Measurements from ENCODE around the gene ANAPC13.
A peak's percentile ranks its signal among the peaks of the same experiment; 100 is the strongest.

The ANAPC13 gene, protein sequence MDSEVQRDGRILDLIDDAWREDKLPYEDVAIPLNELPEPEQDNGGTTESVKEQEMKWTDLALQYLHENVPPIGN

DNA sequence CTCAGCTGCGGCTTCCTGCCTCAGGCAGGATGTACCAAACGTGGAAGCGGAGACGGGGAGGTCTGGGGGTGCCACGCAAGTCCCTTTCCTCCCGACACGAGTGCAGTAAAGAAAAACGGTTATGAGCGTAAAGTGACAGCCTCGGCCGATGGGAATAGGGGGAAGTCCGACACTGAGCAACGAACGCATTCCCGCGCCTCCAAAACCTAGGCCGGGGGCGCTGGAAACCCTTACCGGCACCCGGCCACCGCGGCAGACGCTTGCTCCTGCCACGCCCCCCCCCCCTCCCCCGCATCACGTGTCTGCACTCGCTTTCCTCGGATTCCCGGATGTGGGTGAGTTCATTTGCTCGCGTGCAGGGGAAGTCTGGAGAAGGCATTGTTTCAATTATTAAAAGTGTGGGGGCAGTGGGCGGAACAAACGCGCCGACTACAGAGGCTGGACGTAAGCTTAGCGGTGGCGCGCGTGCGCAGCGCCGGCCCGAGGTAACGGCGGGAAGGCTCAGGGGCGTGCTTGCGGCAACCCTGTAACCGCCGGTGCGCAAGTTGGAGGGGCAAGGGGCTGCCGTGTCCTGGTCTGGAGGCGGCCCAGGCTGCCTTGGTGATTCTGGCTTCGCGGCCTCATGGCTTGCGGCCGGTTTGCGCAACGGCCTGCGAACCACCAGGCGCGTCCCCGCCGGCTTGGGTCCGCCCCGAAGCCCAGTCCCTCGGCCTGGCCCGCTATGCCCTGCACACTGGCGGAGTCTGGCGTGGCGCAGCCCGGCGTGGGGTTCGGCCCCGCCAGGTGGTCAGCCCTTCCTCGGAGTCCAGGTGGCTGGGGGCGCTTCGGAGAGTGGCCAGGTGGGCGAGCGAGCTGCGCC lies at the start of gene ANAPC13, which contains the start of gene CEP63:
ANAPC13 (minus strand) TSS at position 268 of the 859 bp plus-strand sequence. CDS start 3,081 bp downstream, outside the sequence.
CEP63 (plus strand) TSS at position 340 of the 859 bp plus-strand sequence. CDS start 9,264 bp downstream, outside the sequence.
- peak; percentile 99 for DNase-seq

DNA sequence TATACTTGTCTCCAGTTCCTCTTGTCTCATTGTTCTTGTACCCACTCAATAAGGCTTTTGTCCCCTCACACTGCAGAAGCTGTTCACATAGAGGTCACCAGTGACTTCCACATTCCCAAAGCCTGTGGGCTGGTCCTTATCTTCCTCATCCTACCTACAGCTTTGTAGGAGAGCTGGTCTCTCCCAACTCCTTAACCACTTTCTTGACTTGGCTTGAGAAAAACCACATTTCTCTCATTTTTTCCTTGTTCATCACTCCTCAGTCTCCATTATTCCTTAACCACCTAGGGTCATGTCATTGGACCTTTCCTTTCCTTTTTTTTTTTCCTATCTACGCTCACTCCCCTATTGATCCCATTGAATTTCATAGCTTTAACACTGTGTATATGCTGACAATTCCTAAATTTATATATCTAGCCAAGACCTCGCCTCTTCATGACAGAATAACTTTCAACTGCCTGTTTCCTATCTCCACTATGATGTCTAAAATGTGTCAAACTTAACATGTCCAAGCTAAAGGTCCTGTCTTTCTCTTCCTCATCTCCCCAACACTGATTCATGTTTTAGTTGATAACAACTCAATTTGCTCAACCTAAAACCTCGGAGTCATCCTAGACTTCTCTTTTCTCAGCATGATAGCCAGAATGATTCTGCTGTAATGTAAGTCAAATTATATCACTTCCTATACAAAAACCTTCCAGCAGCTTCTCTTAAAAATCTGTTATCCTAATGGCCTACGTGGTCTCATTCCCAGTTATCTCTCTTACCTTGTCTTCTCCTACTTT lies 49.6 kb upstream of the ANAPC13 start:
- DNase-seq, result no peak

DNA sequence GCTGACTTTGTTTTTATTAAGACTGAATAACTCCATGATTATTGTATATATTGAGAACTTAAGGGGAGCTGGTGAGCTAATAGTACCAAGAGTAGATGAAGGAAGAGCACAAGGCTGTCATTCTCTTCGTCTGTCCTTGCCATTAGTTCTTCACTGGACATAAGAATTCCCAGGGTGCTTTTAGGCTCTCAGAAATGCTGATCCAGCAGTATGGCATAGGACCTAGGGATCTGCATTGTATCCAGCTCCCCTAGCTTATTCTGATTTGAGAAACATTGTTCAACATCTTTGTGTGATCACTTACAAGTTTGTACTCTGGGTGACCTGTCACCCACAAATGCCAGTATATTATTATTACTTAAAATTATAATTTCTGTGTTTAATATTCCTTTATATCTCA lies 47.7 kb upstream of the ANAPC13 start:
- DNase-seq, result no peak

DNA sequence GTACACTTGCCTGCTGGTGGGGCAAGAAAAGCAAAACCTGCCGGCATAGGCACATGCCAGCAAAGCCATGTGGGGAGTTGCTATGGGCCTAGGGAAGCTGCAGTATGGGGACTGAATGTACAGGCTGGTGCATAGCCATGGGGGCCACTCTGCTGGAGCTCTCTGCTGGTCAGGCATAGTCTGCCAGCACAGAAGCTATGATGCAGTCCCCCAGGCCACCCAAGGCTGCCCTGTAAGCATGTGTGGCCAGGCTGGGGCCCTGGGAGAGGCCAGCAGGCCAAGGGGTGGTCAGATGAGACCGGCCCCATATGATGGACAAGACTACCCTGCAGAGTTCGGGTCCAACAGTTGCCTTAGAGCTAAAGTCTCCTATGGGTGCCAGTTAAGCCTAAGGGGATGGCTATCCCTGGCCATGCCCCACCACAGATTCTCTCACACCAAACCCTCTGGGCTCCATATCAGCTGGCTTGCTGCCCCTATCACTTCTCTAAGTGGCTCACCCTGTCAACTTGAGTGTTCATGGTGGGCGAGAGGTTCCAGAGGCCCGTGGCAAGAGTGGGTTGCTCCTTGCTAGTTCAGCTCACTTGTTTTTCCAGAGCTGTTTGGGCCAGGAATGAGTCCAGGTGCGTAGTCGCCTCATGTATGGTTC lies 41.9 kb upstream of the ANAPC13 start:
- DNase-seq, result no peak

DNA sequence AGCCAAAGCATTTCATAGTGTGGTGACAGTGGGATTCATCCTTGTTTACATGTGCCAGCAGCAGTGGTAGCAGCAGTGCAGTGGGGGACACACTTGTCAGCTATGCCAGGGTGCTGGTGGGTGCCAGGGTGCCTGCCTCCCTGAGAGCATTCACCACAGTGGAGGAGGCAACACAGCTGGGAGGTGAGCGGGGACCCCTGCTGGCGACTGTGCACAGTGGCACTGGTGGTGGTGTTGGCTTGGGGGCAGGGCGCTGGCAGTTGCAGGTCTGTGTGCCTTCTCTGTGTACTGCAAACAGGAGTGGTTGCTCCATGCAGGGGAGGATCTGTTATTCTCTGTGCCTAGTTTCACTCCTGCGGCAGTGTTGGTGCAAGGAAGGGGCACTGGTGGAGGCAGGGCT lies 41.3 kb upstream of the ANAPC13 start:
- peak; percentile 38 for DNase-seq

DNA sequence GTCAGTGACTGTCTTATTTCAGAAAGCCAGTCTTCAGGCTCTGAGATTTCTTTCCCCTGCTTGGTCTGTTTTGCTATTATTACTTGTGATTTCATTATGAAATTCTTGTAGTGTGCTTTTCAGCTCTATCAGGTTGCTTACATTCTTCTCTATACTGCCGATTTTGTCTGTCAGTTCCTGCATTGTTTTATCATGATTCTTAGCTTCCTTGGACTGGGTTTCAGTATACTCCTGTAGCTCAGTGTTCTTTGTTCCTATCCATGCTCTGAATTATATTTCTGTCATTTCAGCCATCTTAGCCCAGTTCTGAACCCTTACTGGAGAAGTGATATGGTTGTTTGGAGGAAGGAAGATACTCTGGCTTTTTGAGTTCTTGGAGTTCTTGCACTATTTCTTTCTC lies 40.5 kb upstream of the ANAPC13 start:
- DNase-seq, result no peak

DNA sequence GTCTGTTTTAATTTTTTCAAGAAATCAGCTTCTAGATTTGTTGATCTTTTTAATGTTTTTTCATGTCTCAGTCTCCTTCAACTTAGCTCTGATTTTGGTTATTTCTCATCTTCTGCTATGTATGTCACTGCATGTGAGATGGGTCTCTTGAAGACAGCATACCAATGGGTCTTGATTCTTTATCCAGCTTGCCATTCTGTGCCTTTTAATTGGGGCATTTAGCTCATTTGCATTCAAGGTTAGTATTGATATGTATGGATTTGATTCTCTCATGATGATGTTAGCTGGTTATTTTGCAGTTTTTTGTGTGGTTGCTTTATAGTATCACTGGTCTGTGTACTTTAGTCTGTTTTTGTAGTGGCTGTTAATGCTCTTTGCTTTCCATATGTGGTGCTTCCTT lies 39.5 kb upstream of the ANAPC13 start:
- no peak for DNase-seq

DNA sequence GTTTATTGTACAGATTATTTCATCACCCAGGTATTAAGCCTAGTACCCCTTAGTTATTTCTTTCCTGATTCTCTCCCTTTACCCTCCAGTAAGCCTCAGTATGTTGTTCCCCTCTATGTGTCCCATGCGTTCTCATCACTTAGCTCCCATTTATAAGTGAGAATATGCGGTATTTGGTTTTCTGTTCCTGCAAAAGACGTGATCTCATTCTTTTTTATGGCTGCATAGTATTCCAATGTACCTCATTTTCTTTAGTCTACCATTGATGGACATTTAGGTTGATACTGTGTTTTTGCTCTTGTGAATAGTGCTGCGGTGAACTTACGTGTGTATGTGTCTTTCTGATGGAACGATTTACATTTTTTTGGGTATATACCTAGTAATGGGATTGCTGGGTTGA lies 36.8 kb upstream of the ANAPC13 start:
- no peak for DNase-seq

DNA sequence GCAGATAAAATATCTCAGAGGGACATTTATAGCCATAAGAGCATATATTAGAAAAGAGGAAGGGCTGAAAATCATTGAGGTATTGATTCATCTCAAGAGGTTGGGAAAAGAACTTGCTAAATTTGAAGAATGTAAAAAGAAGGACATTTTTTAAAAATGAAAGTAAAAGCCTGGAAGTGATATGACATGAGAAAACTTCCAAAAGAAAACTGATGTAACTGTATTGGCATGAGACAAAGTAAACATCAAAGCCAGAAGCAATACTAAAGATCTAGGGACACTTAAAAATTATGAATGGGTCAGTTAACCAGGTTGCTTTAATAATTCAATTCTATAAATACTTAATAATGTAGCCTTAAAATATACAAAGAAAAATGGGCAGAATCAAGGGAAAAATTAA lies 32.0 kb upstream of the ANAPC13 start:
- DNase-seq, result no peak

DNA sequence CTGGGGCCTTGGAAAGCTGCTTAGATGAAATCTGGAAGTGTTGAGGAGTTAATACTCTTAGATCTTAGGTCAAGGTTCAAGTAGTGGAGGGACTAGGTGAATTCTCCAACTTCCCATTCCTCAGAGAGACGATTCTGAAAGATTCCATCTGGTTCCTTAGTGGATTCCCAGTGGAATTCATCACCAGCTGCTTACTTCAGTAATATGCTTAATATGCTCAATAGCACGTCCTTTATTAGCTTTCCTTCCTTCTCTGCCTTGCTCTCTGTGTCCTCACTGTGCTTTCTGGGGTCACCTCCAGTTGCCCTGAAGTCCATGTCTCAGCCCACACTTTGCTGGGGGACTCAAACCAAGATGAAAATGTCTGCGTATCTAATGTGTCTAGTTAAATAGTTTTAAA lies 31.1 kb upstream of the ANAPC13 start:
- peak; percentile 97 for DNase-seq

DNA sequence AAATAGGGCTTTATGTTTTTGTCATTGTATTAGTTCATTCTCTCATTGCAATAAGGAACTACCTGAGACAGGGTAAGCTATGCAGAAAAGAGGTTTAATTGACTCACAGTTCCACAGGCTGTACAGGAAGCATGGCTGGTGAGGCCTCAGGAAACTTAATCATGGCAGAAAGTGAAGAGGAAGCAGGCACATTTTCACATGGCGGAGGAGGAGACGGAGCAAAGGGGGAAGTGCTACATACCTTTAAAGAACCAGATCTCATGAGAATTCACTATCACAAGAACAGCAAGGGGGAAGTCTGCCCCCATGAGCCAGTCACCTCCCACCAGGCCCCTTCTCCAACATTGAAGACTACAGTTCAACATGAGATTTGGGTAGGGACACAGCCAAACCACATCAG lies 25.7 kb upstream of the ANAPC13 start:
- no peak for DNase-seq

DNA sequence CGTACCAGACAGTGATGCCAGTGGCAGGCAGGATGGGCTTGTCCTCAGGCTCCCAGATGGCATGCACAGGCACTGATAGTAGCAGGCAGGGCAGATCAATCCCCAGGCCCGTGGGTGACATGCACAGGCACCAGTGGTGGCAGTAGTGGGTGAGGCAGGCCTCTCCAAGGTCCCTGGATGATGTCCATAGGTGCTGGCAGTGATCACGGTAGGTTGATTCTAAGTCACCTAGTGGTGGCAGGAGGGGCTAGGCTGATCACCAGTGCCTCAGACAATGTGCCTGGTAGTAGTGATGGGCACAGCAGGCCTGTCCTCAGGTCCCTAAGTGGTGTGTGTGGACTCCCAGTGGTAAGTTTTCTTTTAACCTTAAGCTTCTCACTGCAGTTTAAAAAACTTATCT lies 19.7 kb upstream of the ANAPC13 start:
- no peak for DNase-seq

DNA sequence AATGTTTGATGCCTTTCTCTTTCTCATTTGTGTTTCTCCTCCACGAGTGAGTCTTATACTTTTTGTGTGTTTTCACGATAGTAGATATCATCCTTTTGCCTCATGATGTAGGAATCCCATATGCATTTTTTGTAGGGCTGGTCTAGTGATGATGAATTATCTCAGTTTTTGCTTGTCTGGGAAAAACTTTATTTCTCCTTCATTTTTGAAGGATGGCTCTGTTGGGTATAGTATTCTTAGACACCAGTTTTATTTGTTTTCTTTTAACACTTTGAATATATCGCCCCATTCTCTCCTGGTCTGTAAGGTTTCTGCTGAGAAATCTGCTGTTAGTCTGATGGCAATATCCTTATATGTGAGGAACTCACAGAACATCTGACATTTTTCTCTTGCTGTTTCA lies 18.3 kb upstream of the ANAPC13 start:
- DNase-seq, result no peak

DNA sequence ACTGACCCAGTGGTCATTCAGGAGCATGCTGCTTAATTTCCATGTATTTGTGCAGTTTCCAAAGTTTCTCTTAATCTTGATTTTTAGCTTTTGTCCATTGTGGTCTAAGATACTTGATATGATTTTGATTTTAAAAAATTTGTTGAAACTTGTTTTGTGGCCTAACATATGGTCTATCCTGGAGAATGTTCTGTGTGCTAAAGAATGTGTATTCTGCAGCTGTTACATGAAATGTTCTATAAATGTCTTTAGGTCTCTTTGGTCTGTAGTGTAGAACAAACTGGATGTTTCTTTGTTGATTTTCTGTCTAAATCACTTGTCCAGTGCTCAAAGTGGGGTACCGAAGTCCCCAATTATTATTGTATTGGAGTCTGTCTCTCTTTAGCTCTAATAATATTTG lies 17.5 kb upstream of the ANAPC13 start:
- DNase-seq, result no peak

DNA sequence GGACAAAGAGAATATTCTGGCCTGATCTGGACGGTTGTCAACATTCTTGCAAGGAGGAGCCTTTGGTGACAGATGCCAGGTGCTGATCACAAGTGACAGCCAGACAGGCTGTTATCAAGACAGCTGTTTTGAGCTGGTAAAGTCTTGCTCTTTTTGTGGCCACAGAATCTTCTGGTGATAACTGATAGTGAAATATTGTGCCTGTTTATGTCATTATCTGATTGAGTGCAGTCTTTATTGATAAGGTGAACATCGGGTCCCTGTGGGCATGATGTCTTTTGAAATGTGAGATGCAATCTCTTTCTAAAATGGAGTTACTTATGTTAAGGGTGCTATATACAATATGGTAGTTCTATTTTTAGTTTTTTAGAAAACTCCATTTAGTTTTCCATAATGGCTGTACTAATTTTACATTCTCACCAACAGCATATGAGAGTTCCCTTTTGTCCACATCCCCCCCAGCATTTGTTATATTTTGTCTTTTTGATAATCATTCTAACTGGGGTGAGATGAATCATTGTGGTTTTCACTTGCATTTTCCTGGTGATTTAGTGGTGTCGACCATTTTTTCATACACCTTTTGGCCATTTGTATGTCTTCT lies 10.8 kb upstream of the ANAPC13 start:
- DNase-seq, result no peak

DNA sequence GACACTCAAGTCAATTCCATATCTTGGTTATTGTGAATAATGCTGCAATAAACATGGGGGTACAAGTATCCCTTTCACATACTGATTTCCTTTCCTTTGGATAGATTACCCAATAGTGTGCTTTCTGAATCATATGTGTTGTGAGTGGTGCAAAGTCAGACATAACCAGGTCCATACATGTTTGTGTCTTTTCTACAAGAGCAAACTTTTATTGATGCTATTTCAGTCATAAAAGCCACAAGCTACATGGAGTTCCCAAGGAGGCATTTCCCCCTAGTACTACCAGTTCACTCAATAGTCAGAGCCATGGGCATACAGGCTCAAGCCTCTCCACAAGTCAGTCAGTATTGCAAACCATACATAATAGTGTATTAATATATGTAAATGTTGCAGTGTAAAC lies 10.2 kb upstream of the ANAPC13 start:
- no peak for DNase-seq

DNA sequence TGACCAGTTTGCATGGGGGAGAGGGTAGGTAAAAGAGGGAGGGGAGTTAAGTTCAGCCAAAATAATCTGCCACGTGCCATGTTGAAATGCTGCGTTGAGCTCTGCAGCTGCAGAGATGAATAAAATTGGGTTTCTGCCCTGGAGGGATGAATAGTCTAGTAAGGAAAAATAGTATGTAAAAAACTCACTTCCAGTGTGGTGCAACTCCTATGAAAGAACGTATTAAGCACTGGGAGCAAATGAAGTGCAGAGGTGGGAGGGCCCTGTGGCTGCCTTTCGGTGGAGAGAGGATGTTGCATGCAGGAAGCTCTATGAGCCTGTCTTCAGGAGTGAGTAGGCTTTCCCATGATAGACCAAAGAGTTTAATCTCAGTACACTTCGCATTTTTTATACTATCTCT lies 8.7 kb upstream of the ANAPC13 start:
- no peak for DNase-seq

DNA sequence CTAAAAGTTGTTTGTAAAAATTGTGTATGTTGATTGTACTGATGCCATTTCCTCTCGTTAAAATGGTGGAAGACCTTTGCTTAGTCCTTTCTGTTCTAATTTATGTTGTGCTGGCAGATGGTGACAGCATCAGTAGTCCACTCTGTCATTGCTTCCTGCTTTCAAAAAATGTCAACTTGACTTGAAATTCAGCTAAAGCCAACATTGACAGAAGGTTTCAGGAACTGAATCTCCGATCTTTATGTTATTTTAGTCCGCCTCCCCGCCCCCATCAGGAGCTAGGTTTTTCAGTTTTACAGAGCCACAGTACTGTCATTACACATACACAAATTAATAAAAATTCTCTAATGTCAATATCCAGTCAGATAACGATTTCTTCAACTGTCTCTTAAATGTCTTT lies 1.6 kb upstream of the ANAPC13 start:
- peak; percentile 17 for DNase-seq

DNA sequence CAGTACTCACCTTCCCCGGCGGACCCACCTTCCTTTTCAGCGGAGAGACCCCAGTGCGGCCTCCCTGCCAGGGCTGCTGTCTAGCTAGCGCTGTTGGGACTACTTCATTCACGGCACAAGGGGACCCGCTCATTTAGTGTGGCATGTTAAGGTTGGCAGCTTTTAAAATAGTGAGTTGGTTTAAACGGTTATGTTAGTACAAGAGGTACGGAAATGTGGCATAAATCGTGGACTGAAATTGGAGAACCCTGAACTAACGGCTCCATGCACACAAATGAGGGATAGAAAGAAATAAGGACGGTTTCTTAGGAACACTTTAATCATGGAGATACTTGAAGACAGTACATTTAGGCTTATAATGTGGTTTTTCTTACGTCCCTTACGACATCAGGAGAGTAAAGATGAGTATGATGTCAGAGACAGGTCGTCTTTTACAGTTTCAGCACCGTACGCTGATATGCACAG lies 824 bp upstream of the ANAPC13 start:
- peak; percentile 71 for DNase-seq

DNA sequence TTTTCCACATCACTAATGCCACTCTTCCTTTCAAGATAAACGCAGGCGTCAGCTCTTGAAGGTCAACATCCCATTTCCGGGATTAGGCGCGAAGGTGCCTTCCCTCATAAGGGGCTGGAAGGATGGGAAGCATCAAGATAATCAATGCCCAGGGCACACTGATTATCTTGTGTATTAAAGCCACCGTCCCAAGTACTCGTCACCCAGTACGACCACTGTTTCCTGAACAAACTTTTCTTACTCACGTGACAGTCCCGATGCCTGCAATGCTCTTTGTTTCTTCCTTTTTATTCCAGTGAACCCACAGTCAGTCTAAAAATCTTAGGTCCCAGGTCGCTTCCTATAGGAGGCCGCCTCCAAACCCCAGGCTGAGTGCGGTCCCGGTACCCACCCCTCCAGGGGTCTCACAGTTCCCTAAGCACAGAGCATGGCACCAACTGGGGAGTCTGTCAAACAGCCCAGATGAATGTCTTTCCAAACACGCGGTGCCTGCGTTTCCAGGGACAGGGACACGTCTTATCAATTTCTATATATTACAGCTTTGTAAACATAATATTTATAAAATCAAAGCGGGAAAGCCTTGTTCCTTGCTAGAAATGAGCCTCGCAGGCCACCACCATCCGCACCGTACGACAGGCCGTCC lies 589 bp downstream of the ANAPC13 start:
- peak; percentile 65 for DNase-seq

DNA sequence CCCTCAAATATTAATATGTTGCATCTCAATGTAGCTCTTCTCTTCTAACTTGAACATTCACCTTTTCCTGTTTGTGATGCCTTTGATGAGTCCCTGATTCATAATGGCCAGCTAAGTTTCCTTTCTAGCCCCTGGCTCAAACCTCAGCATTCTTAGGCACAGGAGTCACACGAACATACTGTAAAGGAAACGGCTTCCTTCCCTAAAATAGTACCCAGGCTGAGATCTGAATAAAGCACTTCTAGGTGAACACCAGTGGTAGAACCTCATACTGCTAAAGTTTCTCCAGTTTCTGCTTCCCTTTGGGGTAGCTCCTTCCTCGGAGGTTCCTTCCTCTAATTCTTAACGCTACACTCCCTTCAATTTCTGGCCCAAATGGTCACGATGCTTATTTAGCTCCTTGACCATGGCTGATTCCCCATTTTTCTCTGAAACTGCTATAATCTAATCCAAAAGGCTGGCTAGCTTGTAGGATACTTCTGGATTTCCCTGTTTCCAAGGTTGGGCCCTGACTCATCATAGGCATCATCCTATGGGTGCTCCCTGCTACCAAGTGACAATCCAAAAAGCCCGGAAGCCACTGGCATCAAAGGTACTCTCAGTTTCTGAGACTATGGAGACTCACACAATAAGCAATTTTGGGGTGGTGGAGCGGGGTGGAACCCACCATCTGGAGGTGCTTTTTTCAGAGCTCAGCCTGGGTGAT lies 2.4 kb downstream of the ANAPC13 start:
- no peak for DNase-seq

DNA sequence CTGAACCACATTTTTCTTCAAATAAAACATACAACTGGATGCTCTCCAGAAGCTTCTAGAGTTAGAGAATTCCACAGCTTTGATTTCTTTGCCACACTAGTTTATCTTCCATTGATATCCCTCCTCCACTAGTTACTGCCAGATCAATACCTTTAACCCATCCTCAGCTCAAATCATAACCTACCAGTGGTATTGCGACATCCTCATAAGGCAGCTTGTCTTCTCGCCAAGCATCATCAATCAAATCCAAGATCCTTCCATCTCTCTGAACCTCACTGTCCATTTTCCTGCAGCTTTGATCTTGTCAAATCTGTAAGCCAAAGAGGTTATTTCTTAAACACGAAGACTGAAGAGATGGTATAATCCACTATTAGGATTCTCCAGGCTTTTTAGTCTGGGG lies 3.2 kb downstream of the ANAPC13 start:
- no peak for DNase-seq
